Measurements from ENCODE around the gene MRPS25.

DNA sequence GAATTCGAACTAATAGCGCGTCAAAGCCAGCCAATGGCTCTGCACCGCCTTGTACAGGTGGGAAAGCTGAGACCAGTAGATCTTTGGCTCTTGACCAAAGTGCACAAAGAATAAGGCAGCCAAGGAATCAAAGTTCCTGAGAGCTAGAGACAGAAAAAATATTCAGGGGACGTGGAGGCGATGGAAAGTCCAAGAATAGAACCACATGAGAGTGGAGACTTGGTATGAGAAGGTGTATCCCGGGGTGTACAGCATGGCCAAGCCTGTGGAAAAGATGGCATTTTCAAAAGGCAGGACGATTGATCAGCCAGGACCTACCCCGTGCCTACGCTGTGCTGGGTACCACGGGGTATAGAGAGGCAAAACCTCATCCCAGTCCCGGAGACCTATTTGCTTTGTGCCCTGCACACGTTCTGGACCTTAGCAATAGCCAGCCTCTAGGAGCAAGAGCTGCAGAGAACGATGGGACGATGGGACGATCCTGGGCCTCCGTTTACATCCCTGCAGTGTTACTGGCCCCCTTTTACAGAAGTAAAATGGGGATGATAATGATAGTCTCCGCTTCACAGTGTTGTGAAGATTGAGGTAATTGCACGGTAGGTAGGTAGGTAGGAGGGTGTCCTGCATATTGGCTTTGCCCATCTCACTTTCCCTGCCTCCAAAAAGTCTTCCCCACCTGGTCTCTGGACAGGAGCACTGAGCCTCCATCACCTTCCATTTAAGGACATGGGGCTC, 34.4 kb upstream of the MRPS25 start:
- TF ChIP-seq, protein P1, sequence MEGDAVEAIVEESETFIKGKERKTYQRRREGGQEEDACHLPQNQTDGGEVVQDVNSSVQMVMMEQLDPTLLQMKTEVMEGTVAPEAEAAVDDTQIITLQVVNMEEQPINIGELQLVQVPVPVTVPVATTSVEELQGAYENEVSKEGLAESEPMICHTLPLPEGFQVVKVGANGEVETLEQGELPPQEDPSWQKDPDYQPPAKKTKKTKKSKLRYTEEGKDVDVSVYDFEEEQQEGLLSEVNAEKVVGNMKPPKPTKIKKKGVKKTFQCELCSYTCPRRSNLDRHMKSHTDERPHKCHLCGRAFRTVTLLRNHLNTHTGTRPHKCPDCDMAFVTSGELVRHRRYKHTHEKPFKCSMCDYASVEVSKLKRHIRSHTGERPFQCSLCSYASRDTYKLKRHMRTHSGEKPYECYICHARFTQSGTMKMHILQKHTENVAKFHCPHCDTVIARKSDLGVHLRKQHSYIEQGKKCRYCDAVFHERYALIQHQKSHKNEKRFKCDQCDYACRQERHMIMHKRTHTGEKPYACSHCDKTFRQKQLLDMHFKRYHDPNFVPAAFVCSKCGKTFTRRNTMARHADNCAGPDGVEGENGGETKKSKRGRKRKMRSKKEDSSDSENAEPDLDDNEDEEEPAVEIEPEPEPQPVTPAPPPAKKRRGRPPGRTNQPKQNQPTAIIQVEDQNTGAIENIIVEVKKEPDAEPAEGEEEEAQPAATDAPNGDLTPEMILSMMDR (IDR thresholded peaks at IDR 0.05; ENCODE audit: low read depth, low read length) = no peak
- no peak for TF ChIP-seq EZH2phosphoT487 (IDR thresholded peaks at IDR 0.05; ENCODE audit: low read depth)

Measured in OCI-LY3 (cell line).